Activated CD4-positive, alpha-beta T cell treated with anti-CD3 and anti-CD28 coated beads, Interleukin-2, amount 10 ng/mL, durations not matched to agents 24 days and 14 days (primary cell): Measurements from ENCODE around the gene SEC23B. TPM values are rescaled to one million over a fixed set of nuclear protein-coding genes. Genes with fewer than 3 reads are reported as not detected.

ENCODE experiments used
- DNase-seq: peaks from one replicate; pipeline ENCODE4 v3.0.0; 2022
- H3K27ac Mint-ChIP-seq: one replicate; pipeline ENCODE4 v1.8.0; 2022; ENCODE audit warnings: mild to moderate bottlenecking, mixed read lengths
- H3K27me3 Mint-ChIP-seq: one replicate; pipeline ENCODE4 v1.8.0; 2022; ENCODE audit warnings: mixed read lengths
- H3K36me3 Mint-ChIP-seq: one replicate; pipeline ENCODE4 v1.8.0; 2022; ENCODE audit warnings: low read depth, mild to moderate bottlenecking, mixed read lengths
- H3K4me1 Mint-ChIP-seq: one replicate; pipeline ENCODE4 v1.8.0; 2021; ENCODE audit warnings: mixed read lengths
- H3K4me3 Mint-ChIP-seq: one replicate; pipeline ENCODE4 v1.8.0; 2022; ENCODE audit warnings: mild to moderate bottlenecking, moderate library complexity, mixed read lengths
- H3K9me3 Mint-ChIP-seq: one replicate; pipeline ENCODE4 v1.8.0; 2021; ENCODE audit warnings: mixed read lengths
- intact Hi-C: fragments of 100-400 bp; cut with micrococcal nuclease; formaldehyde crosslinking; loops from one replicate; pipeline ENCODE4 v1.15.1; 2023
- total RNA-seq: library from RNA; stranded (reverse); gene quantifications from 2 replicates; pipeline ENCODE4 v1.2.3, GENCODE V29; 2022

SEC23B gene
- total RNA-seq, 1 donor from 2014 or later: 108 TPM

GRCh38 chr20:18533978-18534644, 26.4 kb downstream of the SEC23B start:
- intact Hi-C loops: no loop called here
- Mint-ChIP-seq H3K27me3 (no peaks in the 10 kb centered on the region), H3K9me3 (no peaks in the 10 kb centered on the region)

GRCh38 chr20:18537651-18538050, 29.9 kb downstream of the SEC23B start:
- Mint-ChIP-seq H3K27me3 (no peaks in the 10 kb centered on the region), H3K36me3 (peaks cover 62% of the 10 kb centered on the region), H3K4me3 (no peak overlapping the region), H3K27ac (no peak overlapping the region), H3K4me1 (peaks cover 2% of the 10 kb centered on the region), H3K9me3 (no peaks in the 10 kb centered on the region)
- DNase-seq: no peak
- intact Hi-C loops: no loop called here

More at GRCh38 chr20:18533978-18534644, 26.4 kb downstream of the SEC23B start:
- Mint-ChIP-seq H3K36me3 (peaks cover 69% of the 10 kb centered on the region), H3K4me1 (no peaks in the 10 kb centered on the region), H3K27ac (no peak overlapping the region), H3K4me3 (no peak overlapping the region)
- DNase-seq: no peak

GRCh38 chr20:18541741-18542140, 34.0 kb downstream of the SEC23B start:
- no peak for DNase-seq
- no peak overlapping the region for H3K27ac Mint-ChIP-seq
- peaks cover 63% of the 10 kb centered on the region for H3K36me3 Mint-ChIP-seq

GRCh38 chr20:18543216-18543615, 35.5 kb downstream of the SEC23B start:
- no peak for DNase-seq
- Mint-ChIP-seq H3K4me1 (peaks cover 4% of the 10 kb centered on the region), H3K27me3 (no peaks in the 10 kb centered on the region), H3K36me3 (peaks cover 57% of the 10 kb centered on the region), H3K4me3 (no peak overlapping the region), H3K27ac (no peak overlapping the region), H3K9me3 (no peaks in the 10 kb centered on the region)
- intact Hi-C loops: no loop called here

More at GRCh38 chr20:18541741-18542140, 34.0 kb downstream of the SEC23B start:
- intact Hi-C loops: no loop called here
- Mint-ChIP-seq H3K4me1 (peaks cover 4% of the 10 kb centered on the region), H3K4me3 (no peak overlapping the region), H3K27me3 (no peaks in the 10 kb centered on the region), H3K9me3 (no peaks in the 10 kb centered on the region)

- Mint-ChIP-seq H3K9me3 (no peaks in the 10 kb centered on the region), H3K27me3 (no peaks in the 10 kb centered on the region), H3K4me3 (no peak overlapping the region), H3K4me1 (peaks cover 4% of the 10 kb centered on the region), H3K27ac (no peak overlapping the region), H3K36me3 (peaks cover 60% of the 10 kb centered on the region)
- DNase-seq: no peak
- intact Hi-C loops: no loop called here
These were observed 36.2 kb downstream of the SEC23B start for GRCh38 chr20:18543932-18544331.

GRCh38 chr20:18545566-18545965, 37.8 kb downstream of the SEC23B start:
- no peak for DNase-seq
- Mint-ChIP-seq H3K4me3 (no peak overlapping the region), H3K27me3 (no peaks in the 10 kb centered on the region), H3K9me3 (no peaks in the 10 kb centered on the region), H3K4me1 (peaks cover 4% of the 10 kb centered on the region), H3K27ac (no peak overlapping the region), H3K36me3 (peaks cover 54% of the 10 kb centered on the region)
- intact Hi-C loops: no loop called here

GRCh38 chr20:18548465-18548864, 40.7 kb downstream of the SEC23B start:
- no peaks in the 10 kb centered on the region for H3K9me3 Mint-ChIP-seq
- intact Hi-C loops: no loop called here
- peaks cover under 1% of the 10 kb centered on the region for H3K4me1 Mint-ChIP-seq
- no peaks in the 10 kb centered on the region for H3K27me3 Mint-ChIP-seq
- peaks cover 46% of the 10 kb centered on the region for H3K36me3 Mint-ChIP-seq
- no peak overlapping the region for H3K27ac Mint-ChIP-seq
- no peak overlapping the region for H3K4me3 Mint-ChIP-seq
- no peak for DNase-seq

- no peak overlapping the region for H3K27ac Mint-ChIP-seq
- H3K4me1 Mint-ChIP-seq: no peaks in the 10 kb centered on the region
- H3K27me3 Mint-ChIP-seq: no peaks in the 10 kb centered on the region
- DNase-seq: no peak
- no peaks in the 10 kb centered on the region for H3K9me3 Mint-ChIP-seq
- H3K36me3 Mint-ChIP-seq: peaks cover 55% of the 10 kb centered on the region
- intact Hi-C loops: no loop called here
- H3K4me3 Mint-ChIP-seq: no peak overlapping the region
These were observed 46.0 kb downstream of the SEC23B start for GRCh38 chr20:18553746-18554145.

GRCh38 chr20:18566892-18567738, 59.4 kb downstream of the SEC23B start, which contains the start of gene SMIM26:
TSS of gene SMIM26 (plus strand) at chr20:18567432. CDS start at chr20:18567479, 47 bp downstream.
- peak; percentile 98 for DNase-seq
- Mint-ChIP-seq H3K27me3 (no peaks in the 10 kb centered on the region), H3K4me1 (peaks cover 14% of the 10 kb centered on the region), H3K4me3 (peak within 1 kb of the TSS; percentile 97), H3K9me3 (no peaks in the 10 kb centered on the region), H3K27ac (peak within 1 kb of the TSS; percentile 96), H3K36me3 (peaks cover 26% of the 10 kb centered on the region)
- intact Hi-C loops: loop anchor here (1.0 to 10.0 kb wide), 6 partner anchors 20 to 279 kb away; partner anchors contain the start of genes DZANK1, POLR3F, SEC23B and ZNF133

- H3K4me1 Mint-ChIP-seq: peaks cover 17% of the 10 kb centered on the region
- no peaks in the 10 kb centered on the region for H3K27me3 Mint-ChIP-seq
- H3K4me3 Mint-ChIP-seq: peak overlapping the region; percentile 97
- intact Hi-C loops: loop anchor here (1.0 to 10.0 kb wide), 6 partner anchors 20 to 279 kb away; partner anchors contain the start of genes DZANK1, POLR3F, SEC23B and ZNF133
- peak overlapping the region; percentile 96 for H3K27ac Mint-ChIP-seq
- H3K9me3 Mint-ChIP-seq: no peaks in the 10 kb centered on the region
- DNase-seq: no peak
- peaks cover 23% of the 10 kb centered on the region for H3K36me3 Mint-ChIP-seq
These were observed 60.0 kb downstream of the SEC23B start for GRCh38 chr20:18567739-18568091.

GRCh38 chr20:18571009-18571408, 63.3 kb downstream of the SEC23B start:
- intact Hi-C loops: no loop called here
- H3K27ac Mint-ChIP-seq: no peak overlapping the region
- no peaks in the 10 kb centered on the region for H3K27me3 Mint-ChIP-seq
- peaks cover 20% of the 10 kb centered on the region for H3K36me3 Mint-ChIP-seq
- DNase-seq: no peak
- H3K4me3 Mint-ChIP-seq: no peak overlapping the region
- no peaks in the 10 kb centered on the region for H3K9me3 Mint-ChIP-seq
- H3K4me1 Mint-ChIP-seq: peaks cover 17% of the 10 kb centered on the region

GRCh38 chr20:18571578-18571977, 63.8 kb downstream of the SEC23B start:
- Mint-ChIP-seq H3K4me3 (no peak overlapping the region), H3K36me3 (peaks cover 20% of the 10 kb centered on the region), H3K27ac (no peak overlapping the region), H3K27me3 (no peaks in the 10 kb centered on the region), H3K9me3 (no peaks in the 10 kb centered on the region), H3K4me1 (peaks cover 14% of the 10 kb centered on the region)
- no peak for DNase-seq
- intact Hi-C loops: no loop called here

- Mint-ChIP-seq H3K4me1 (peaks cover 4% of the 10 kb centered on the region), H3K9me3 (no peaks in the 10 kb centered on the region), H3K27ac (no peak overlapping the region), H3K36me3 (no peaks in the 10 kb centered on the region), H3K4me3 (no peak overlapping the region), H3K27me3 (no peaks in the 10 kb centered on the region)
- no peak for DNase-seq
- intact Hi-C loops: no loop called here
These were observed 70.2 kb downstream of the SEC23B start for GRCh38 chr20:18577942-18578341.

GRCh38 chr20:18578581-18578980, 70.8 kb downstream of the SEC23B start:
- Mint-ChIP-seq H3K27me3 (no peaks in the 10 kb centered on the region), H3K36me3 (no peaks in the 10 kb centered on the region), H3K4me3 (no peak overlapping the region), H3K9me3 (no peaks in the 10 kb centered on the region), H3K27ac (no peak overlapping the region), H3K4me1 (peaks cover 4% of the 10 kb centered on the region)
- no peak for DNase-seq
- intact Hi-C loops: no loop called here
